Measurements from ENCODE around the gene HIGD2B.

Gene HIGD2B

DNA sequence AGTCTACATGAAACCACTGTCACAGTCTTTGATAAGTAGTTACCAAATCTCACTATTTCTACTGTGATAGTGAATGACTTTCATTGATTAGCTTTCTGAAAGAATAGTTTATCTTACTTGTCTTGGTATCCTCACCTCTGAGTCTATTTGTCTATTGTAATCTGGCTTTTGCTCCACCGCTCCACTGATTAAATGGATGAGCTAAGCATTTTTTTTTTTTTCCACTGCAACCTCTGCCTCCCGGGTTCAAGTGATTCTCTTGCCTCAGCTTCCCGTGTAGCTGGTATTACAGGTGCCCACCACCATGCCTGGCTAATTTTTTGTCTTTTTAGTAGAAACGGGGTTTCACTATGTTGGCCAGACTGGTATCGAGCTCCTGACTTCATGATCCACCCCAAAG, 13.0 kb upstream of the HIGD2B start:
- no peak overlapping the region for H3K4me3 ChIP-seq (ENCODE audit: low read depth, low read length)
- no peak for DNase-seq (ENCODE audit: low read depth)
- TF ChIP-seq, protein P1, sequence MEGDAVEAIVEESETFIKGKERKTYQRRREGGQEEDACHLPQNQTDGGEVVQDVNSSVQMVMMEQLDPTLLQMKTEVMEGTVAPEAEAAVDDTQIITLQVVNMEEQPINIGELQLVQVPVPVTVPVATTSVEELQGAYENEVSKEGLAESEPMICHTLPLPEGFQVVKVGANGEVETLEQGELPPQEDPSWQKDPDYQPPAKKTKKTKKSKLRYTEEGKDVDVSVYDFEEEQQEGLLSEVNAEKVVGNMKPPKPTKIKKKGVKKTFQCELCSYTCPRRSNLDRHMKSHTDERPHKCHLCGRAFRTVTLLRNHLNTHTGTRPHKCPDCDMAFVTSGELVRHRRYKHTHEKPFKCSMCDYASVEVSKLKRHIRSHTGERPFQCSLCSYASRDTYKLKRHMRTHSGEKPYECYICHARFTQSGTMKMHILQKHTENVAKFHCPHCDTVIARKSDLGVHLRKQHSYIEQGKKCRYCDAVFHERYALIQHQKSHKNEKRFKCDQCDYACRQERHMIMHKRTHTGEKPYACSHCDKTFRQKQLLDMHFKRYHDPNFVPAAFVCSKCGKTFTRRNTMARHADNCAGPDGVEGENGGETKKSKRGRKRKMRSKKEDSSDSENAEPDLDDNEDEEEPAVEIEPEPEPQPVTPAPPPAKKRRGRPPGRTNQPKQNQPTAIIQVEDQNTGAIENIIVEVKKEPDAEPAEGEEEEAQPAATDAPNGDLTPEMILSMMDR (IDR thresholded peaks at IDR 0.05; ENCODE audit: insufficient read depth, low read depth, low read length, missing control alignments): no peak

DNA sequence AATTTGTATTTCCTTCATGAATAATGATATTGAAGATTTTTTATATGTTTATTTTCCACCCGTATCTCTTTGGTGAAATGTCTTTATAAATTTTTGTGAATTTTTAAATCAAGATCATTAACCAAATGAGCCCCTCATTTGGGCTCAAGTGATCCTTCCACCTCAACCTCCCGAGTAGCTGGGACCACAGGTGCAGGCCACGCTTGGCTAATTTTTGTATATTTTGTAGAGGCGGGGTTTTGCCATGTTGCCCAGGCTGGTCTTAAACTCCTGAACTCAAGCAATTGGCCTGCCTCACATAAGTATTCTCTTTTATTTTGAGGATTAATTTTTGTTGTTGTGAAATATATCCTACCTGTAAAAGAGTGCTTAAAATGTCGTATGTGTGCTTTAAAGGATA, 5.0 kb upstream of the HIGD2B start:
- H3K4me3 ChIP-seq (ENCODE audit: low read depth, low read length): no peak overlapping the region
- TF ChIP-seq, protein P1 (IDR thresholded peaks at IDR 0.05; ENCODE audit: insufficient read depth, low read depth, low read length, missing control alignments): no peak

DNA sequence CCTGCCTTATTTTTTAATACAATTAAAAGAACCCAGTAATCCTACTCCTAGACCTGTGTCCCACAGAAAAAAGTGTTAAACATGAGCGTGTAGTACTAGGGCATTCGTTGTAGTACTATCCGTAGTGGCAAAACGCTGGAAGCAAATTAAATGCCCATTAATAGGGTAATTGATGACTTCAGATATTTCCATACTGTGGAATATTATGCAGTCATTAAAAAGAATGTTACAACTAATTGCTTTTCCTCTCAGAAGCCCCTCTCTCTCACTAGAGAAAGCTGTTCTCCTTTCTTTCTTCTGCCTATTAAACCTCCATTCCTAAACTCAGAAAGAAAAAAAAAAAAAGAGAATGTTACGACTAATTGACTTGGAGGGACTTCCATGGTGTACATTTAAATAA, 2.7 kb upstream of the HIGD2B start:
- no peak overlapping the region for H3K4me3 ChIP-seq (ENCODE audit: low read depth, low read length)
- no peak for DNase-seq (ENCODE audit: low read depth)
- TF ChIP-seq, protein P1 (IDR thresholded peaks at IDR 0.05; ENCODE audit: insufficient read depth, low read depth, low read length, missing control alignments): no peak

More for the DNA sequence above, 5.0 kb upstream of the HIGD2B start:
- no peak for DNase-seq (ENCODE audit: low read depth)

DNA sequence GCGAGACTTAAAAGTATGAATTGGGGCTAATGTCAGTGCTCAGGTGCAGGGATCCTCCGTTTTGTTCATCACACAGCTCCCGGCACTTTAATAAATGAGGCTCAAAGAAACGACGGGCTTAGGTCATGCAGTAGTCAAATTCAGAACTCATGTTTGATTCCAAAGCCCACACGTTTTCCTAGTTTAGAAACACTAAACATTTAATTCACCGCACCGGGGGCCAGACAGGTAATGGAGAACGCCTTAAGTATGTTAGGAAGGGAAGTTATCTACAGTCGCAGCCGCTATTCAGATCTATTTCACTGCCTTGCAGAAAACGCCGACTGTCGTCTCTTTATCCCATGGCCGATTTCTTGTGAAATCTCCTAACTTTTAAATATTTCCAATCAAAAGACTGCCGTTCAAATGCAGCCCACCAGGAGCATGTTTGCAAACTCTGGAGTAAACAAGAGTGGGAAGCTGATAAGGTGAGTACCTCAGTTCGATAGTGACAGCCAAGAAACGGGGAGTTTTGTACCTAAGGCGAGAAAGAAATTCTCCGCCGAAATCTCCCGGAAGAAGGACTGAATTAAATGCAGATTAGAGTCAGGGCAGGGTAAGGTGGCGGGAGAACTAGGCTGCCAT, 569 bp downstream of the HIGD2B start:
- H3K4me3 ChIP-seq (ENCODE audit: low read depth, low read length): peak overlapping the region; percentile 86
- DNase-seq (ENCODE audit: low read depth): no peak
- TF ChIP-seq, protein P1 (IDR thresholded peaks at IDR 0.05; ENCODE audit: insufficient read depth, low read depth, low read length, missing control alignments): no peak

DNA sequence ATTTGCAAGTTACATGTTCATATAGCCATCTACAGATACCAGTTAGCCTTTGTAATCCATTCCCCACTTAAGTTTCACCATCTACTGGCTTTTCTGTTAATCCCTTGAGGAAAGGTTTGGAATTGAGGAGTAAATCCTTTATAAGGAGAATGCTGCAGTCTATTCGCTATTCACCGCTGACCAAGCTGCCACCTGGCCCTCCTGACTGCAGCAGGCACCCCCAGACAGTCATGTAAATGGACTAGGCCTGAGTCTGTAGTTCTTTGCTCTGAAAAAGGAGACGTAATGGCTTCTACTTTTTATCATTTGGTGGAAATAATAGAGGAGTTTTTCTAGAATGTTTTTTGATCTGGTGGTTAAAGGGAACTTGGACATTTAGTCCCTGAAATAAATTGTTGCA, 3.2 kb downstream of the HIGD2B start:
- H3K4me3 ChIP-seq (ENCODE audit: low read depth, low read length): no peak overlapping the region
- TF ChIP-seq, protein P1 (IDR thresholded peaks at IDR 0.05; ENCODE audit: insufficient read depth, low read depth, low read length, missing control alignments): no peak
- no peak for DNase-seq (ENCODE audit: low read depth)

DNA sequence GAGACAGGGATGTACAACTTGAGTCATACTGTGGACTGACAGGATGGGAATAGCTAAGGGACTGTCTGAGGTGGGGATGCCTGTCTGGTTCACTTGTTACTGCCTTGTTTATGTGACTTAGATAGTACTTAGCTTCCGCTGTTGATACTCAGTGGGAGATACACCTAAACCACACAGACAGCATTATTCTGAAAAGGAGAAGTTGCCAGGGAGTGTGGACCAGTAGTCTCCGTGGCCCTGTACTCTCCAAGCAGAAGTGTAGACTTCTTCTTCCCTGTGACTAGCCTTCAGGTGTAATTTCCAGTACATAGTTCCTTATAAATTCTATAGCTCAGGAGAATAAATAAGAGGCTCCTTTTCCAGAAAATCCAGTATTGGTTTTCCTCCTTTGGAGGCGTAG, 5.1 kb downstream of the HIGD2B start:
- H3K4me3 ChIP-seq (ENCODE audit: low read depth, low read length): no peak overlapping the region
- TF ChIP-seq, protein P1 (IDR thresholded peaks at IDR 0.05; ENCODE audit: insufficient read depth, low read depth, low read length, missing control alignments): no peak
- no peak for DNase-seq (ENCODE audit: low read depth)

DNA sequence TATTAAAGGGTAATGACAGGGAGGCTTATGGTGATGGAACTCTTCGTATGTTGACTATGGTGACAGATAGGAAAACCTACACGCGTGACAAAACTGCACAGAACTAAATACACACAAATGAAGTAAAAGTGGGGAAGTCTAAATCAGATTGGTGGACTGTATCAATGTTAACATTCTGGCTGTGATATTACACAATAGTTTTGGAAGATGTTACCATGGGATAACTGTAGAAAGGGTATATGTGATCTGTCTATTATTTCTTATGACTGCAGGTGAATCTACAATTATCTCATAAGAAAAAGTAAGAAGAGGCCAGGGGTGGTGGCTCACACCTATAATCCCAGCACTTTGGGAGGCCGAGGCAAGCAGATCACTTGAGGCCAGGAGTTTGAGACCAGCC, 9.1 kb downstream of the HIGD2B start:
- DNase-seq (ENCODE audit: low read depth): no peak
- TF ChIP-seq, protein P1 (IDR thresholded peaks at IDR 0.05; ENCODE audit: insufficient read depth, low read depth, low read length, missing control alignments): no peak
- no peak overlapping the region for H3K4me3 ChIP-seq (ENCODE audit: low read depth, low read length)
